HG03571 (cell line): ENCODE data around the gene BNIP2.
"Not testable (repeated sequence)": the region's sequence is repeated elsewhere in the genome, so short reads cannot be mapped to it uniquely, and the experiment has no call there.

ENCODE experiments used
- ATAC-seq: cut with Tn5 transposase; IDR thresholded peaks from one replicate; pipeline ENCODE4 v1.9.1; 2021; ENCODE audit not compliant: unreplicated experiment

The BNIP2 gene

DNA sequence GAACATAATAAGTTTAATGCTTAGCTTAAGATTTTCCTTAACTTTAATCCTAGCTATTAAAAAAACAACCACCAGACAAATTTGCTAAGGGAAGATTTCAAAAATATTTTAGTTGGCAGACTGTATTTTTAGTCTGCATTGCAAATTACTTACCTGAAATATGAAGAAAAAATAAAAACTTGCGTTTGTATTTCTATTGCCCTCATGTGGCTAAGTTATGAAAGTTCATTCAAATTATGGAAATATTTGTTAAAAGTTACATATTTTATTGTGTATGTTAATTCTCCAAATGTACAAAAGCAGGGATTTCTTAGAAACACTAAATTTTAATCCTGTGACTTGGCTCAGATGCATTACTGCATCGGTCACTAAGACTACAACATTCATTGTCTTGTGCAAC is 46.8 kb downstream of the BNIP2 start:
- no peak for ATAC-seq

GRCh38 chr15:59637507-59637906 is 51.6 kb downstream of the BNIP2 start:
- ATAC-seq: not testable (repeated sequence)

GRCh38 chr15:59636184-59636583 is 52.9 kb downstream of the BNIP2 start:
- no peak for ATAC-seq

GRCh38 chr15:59632714-59633113 is 56.4 kb downstream of the BNIP2 start:
- no peak for ATAC-seq

DNA sequence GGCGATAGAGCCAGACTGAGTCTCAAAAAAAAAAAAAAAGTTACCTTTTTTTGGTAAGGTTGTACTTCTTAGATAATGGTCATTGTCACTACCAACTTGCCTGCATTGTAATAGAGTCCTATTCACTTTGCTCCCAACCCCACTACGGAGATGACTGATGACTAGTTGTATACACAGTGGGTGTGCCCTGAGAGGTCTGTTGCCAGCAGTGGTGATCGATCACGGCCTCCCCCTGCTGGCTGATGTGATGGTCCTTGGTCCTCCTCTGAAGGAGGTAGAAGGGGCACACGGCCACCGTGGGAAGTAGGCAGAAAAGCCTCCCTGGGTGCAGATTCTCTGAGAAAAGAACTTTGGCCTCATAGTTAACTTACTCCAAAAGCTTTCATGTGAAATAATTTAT is 66.8 kb downstream of the BNIP2 start:
- ATAC-seq: no peak

GRCh38 chr15:59618406-59618805 is 70.7 kb downstream of the BNIP2 start:
- no peak for ATAC-seq

- ATAC-seq: no peak
Observed at GRCh38 chr15:59616379-59616778, 72.7 kb downstream of the BNIP2 start.

DNA sequence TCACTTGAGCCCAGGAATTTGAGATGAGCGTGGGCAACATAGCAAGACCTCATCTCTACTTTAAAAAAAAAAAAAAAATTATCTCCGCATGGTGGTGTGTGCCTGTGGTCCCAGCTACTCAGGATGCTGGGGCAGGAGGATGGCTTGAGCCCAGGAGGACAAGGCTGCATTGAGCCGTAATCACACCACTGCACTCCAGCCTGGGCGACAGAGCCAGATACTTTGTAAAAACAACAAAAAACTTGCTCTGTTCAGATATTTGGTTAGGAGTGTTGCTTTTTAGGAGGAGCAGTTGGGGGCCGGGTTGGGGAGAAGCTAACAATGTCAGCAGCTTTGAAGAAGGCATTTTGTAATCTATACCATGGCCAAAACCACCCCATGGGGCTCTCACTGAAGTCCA is 73.5 kb downstream of the BNIP2 start:
- no peak for ATAC-seq

GRCh38 chr15:59614153-59614552 is 75.0 kb downstream of the BNIP2 start:
- no peak for ATAC-seq

GRCh38 chr15:59611276-59612260 is 77.6 kb downstream of the BNIP2 start, which contains the start of gene GCNT3:
GCNT3 (plus strand) TSS chr15:59611783; CDS start chr15:59618239, 6,456 bp downstream.
- ATAC-seq: no peak

DNA sequence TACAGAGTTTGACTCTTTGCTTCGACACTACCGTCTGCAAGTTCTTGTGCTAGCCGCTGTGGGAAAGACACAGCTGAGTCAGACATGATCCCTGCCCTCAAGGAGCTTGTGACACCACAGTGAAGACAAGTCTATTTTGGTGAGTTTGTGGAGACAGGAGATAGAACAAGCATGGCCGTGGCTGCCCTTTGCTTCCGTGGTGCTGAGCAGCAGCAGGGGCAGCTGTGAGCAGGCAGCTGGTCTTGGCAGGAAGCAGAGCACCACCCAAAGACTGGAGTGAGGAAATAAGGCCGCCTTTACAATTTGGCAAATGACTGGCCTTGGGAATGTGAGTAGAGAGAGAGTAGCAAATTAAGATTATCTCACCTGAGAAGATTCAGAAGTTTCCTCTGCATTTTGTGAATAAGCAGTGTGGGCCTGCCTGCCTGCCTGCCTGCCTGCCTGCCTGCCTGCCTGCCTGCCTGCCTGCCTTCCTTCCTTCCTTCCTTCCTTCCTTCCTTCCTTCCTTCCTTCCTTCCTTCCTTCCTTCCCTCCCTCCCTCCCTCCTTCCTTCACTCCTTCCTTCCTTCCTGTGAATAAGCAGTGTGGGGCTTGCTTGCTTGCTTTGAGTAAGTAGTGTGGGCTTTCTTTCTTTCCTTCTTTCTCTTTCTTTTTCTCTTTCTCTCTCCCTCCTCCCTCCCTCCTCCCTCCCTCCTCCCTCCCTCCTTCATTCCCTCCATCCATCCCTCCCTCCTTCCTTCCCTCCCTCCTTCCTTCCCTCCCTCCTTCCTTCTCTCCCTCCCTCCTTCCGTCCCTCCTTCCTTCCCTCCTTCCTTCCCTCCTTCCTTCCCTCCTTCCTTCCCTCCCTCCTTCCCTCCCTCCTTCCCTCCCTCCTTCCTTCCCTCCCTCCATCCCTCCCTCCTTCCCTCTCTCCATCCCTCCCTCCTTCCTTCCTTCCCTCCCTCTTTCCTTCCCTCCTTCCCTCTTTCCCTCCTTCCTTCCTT is 79.1 kb downstream of the BNIP2 start:
- no peak for ATAC-seq
